ENCODE results near the gene RAB3GAP1.

- TF ChIP-seq CTCF (conservative IDR thresholded peaks at IDR 0.05) (no peak), EZH2 (IDR thresholded peaks at IDR 0.05; ENCODE audit: low read depth) (no peak)
Measured at GRCh38 chr2:135179689-135180088, 127.6 kb downstream of the RAB3GAP1 start.
